NOMO-1 treated with DMSO at 0.1 percent for 48 hours (cell line): Measurements from ENCODE around the gene MAIP1.
A peak's percentile ranks its signal among the peaks of the same experiment; 100 is the strongest.
"Not testable (repeated sequence)": the region's sequence is repeated elsewhere in the genome, so short reads cannot be mapped to it uniquely, and the experiment has no call there.

Experiments used
- DNase-seq: peaks from one replicate; lab custom pipeline; 2025; ENCODE audit not compliant: unreplicated experiment; lab: John Stamatoyannopoulos, UW

MAIP1 gene

GRCh38 chr2:199955339-199956061, at the start of gene MAIP1, which contains the start of gene TYW5:
Gene MAIP1 (plus strand): TSS chr2:199955582. CDS start chr2:199955799, 217 bp downstream.
Gene TYW5 (minus strand): TSS chr2:199955491. CDS start chr2:199955470, 21 bp downstream.
- peak; percentile 80 for DNase-seq

- DNase-seq: peak; percentile 74
These were observed 48.2 kb upstream of the MAIP1 start for GRCh38 chr2:199907008-199907714.

GRCh38 chr2:199910338-199911051, 44.9 kb upstream of the MAIP1 start:
- peak; percentile 6 for DNase-seq

- peak; percentile 96 for DNase-seq
These were observed 44.1 kb upstream of the MAIP1 start, which contains the start of gene C2orf69 for GRCh38 chr2:199911052-199911876. Gene C2orf69 (plus strand): TSS chr2:199911293. CDS start chr2:199911439, 146 bp downstream.

GRCh38 chr2:199911877-199912161, 43.6 kb upstream of the MAIP1 start:
- DNase-seq: no peak

GRCh38 chr2:199912553-199913114, 42.7 kb upstream of the MAIP1 start:
- DNase-seq: not testable (repeated sequence)

GRCh38 chr2:199914372-199914958, 40.9 kb upstream of the MAIP1 start:
- DNase-seq: no peak

- no peak for DNase-seq
These were observed 38.4 kb upstream of the MAIP1 start for GRCh38 chr2:199916980-199917379.

GRCh38 chr2:199922856-199923255, 32.5 kb upstream of the MAIP1 start:
- DNase-seq: peak; percentile 37

- DNase-seq: no peak
These were observed 31.5 kb upstream of the MAIP1 start for GRCh38 chr2:199923924-199924323.

- no peak for DNase-seq
These were observed 28.6 kb upstream of the MAIP1 start for GRCh38 chr2:199926806-199927205.

GRCh38 chr2:199928226-199928625, 27.2 kb upstream of the MAIP1 start:
- DNase-seq: no peak

- no peak for DNase-seq
These were observed 26.8 kb upstream of the MAIP1 start for GRCh38 chr2:199928626-199929025.

GRCh38 chr2:199929262-199929661, 26.1 kb upstream of the MAIP1 start:
- no peak for DNase-seq

- no peak for DNase-seq
These were observed 23.0 kb upstream of the MAIP1 start for GRCh38 chr2:199932312-199932855.

- no peak for DNase-seq
These were observed 21.9 kb upstream of the MAIP1 start for GRCh38 chr2:199933466-199933865.

- no peak for DNase-seq
These were observed 18.8 kb upstream of the MAIP1 start for GRCh38 chr2:199936554-199936953.

- peak; percentile 72 for DNase-seq
These were observed 15.0 kb upstream of the MAIP1 start for GRCh38 chr2:199940373-199940772.

- DNase-seq: no peak
These were observed 12.0 kb upstream of the MAIP1 start for GRCh38 chr2:199943373-199943772.

GRCh38 chr2:199946196-199946595, 9.2 kb upstream of the MAIP1 start:
- DNase-seq: no peak
